ENCODE results near the gene COX11.

Gene COX11

DNA sequence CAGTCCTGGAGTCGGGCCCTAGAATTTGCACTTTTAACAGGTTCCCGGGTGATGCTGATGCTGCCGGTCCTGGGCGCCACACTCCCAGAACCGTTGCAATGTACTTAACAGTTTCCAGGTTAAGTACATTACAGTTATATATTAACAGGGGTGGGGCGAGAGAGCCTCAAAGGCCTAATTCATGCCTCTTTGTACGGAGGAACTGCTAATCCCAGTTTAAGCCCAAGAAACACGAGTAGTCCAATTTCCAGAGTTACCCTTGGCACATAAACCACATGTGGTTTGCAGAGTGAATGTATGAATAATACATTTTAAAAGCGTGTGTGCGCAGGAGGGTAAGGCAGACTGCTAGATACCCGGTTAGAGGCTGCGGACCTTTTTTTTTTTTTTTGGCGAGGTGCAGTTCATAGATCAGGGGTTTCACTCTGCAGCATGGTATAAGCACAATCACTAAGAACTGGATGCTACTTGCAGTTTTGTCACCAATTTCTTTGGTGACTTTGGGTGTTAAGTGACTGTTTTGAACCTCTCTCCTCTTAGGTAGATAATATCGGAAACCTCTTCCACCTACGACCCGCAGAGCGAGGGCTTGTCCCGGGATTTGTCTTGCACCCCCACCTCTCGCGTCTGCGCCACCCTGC is 713 bp downstream of the COX11 start:
- no peak for DNase-seq (ENCODE audit: low read depth)

- no peak for DNase-seq (ENCODE audit: low read depth)
Measured at GRCh38 chr17:54956791-54957190, 11.7 kb downstream of the COX11 start.

- no peak for DNase-seq (ENCODE audit: low read depth)
Measured at GRCh38 chr17:54951286-54951685, 17.2 kb downstream of the COX11 start.

GRCh38 chr17:54950116-54950515 is 18.3 kb downstream of the COX11 start:
- DNase-seq (ENCODE audit: low read depth), result no peak

DNA sequence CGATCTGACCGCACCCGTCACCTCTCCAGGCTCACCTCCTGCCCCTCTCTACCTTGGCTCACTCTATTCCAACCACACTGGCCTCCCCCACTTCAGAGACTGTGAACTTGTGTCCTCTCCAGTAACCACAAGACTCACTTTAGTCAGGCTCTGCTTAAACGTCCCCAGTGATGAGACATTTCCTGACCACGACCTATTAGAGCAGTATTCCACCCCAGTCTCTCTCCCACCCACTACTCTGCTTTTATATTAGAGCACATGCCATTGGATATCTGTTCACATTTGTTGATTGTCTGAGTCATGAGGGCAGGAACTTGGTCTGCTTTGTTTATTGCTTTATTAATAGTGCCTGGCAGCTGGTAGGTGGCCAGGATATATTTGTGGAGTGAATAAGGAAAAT is 20.1 kb downstream of the COX11 start:
- no peak for DNase-seq (ENCODE audit: low read depth)

- no peak for DNase-seq (ENCODE audit: low read depth)
Measured at GRCh38 chr17:54947396-54947795, 21.1 kb downstream of the COX11 start.

GRCh38 chr17:54945671-54946070 is 22.8 kb downstream of the COX11 start:
- DNase-seq (ENCODE audit: low read depth), result no peak

DNA sequence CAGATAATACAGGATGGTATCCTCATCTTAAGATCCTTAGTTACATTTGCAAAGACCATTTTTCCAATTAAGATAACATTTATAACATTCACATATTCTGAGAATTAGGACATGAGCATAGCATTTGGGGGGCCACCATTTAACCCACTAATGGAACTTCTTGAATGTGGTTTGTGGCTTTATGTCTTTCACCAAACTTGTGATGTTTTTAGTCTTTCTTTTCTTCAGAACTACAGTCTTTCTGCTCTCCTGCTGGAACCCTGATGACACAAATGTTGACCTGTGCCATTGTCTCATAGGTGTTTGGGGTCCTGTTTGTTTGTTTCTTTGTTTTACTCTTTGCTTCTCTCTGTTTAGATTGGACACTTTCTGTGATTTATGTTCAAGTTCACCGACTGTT is 23.2 kb downstream of the COX11 start:
- no peak for DNase-seq (ENCODE audit: low read depth)

DNA sequence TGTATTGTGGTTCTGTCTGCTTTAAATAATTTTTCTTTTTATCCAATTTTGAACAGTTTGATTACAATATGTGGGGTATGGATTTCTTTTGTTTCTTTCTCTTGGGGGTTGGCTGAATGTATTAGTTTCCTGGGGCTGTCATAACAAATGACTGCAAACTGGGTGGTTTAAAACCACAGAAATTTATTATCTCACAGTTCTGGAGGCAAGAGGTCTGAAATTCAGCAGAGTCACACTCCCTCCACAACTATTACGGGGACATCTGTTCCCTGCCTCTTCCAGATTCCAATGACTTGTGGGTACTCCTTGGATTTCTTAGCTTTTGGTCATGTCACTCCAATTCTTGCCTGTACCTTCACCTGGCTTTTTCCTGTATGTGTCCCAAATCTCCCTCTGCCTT is 23.7 kb downstream of the COX11 start:
- no peak for DNase-seq (ENCODE audit: low read depth)

DNA sequence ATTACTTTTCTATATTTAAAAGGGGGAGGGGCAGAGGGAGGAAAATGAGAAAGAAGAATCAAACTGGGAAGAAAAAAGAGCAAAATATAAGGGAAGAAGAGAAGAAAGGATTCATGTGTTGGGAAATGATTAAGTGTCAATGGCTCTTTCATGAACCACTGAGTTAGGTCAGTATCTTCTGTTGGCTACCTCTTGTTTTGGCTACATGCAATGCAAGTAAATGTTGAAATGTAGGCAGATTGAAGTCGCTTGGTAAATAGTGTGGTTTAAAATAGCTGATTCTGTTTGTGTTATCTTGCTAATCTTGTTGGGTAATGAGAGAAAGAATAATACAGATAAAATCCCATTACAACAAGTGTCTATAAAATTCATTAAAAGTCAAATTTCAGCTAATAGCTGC is 27.2 kb downstream of the COX11 start:
- no peak for DNase-seq (ENCODE audit: low read depth)

- no peak for DNase-seq (ENCODE audit: low read depth)
Measured at GRCh38 chr17:54937426-54937825, 31.0 kb downstream of the COX11 start.

DNA sequence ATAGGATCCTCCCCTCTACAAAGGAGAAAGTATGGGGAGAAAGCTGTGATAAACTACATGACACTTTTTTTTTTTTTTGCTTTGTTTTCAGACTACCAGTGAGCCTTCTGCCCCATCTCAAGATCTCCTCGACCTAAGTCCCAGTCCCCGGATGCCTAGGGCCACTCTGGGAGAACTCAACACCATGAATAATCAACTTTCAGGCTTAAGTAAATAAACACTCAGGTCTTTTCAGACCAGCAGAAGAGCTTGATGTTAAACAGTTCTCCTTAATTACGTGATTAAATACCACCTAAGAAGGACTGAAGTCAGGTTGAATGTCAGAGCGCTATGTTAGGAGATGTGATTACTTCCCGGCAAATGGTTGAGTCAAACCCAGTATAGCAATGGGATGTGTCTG is 31.4 kb downstream of the COX11 start:
- DNase-seq (ENCODE audit: low read depth), result no peak

GRCh38 chr17:54935471-54935870 is 33.0 kb downstream of the COX11 start:
- DNase-seq (ENCODE audit: low read depth), result no peak

DNA sequence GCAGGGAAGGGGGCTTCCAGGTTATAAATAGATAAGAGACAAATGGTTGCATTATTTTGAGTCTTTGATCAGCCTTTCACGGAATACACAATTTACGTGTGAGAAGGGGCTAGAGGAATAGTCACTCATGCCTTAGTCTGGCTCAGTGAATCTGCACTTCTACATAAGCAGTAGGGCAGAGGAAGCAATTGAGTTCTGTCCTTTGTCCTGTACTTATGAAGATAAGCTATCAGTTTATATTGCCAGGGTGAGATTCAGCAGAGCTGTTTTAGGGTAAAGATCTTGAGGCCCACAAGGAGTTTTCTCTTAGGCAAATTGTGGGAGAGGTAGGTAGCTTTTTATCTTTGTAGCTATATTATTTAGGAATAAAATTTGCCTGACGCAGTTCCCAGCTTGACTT is 34.5 kb downstream of the COX11 start:
- peak; percentile 3 for DNase-seq (ENCODE audit: low read depth)

GRCh38 chr17:54932711-54933110 is 35.7 kb downstream of the COX11 start:
- DNase-seq (ENCODE audit: low read depth), result no peak

DNA sequence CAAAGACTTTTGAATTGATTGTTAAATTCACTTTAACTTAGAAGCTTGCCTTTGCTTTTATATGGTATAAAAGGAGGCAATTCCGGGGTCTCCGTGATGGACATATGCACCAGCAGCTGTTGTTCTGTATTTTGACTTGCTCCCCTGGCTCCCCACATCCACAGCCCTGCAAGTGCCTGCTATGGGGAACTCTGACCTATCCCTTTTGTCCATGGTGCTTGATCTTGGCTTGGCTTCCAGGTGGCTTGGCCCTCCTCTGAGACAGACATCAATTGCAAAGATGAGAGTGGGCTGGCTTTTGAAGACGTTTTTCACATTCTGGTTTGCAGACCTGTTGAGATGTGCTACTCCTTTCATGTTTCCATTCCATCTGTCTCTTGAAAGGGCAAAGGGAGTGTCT is 40.9 kb downstream of the COX11 start:
- DNase-seq (ENCODE audit: low read depth), result no peak

DNA sequence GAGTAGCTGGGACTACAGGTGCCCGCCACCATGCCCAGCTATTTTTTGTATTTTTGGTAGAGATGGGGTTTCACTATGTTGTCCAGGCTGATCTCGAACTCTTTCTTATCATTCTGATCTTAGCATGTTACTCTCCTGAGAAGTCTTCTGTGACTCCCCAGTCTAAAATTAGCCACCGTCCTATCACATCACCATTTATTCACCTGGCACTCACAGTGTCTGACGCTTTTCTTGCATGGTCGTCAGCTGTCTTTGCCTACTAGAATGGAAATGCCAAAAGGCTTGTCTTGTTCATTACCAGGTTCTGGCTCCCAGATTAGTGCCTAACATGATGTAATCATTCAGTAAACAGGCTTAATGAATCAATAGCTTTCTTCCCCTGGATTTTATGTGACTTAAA is 44.0 kb downstream of the COX11 start:
- DNase-seq (ENCODE audit: low read depth), result no peak

- DNase-seq (ENCODE audit: low read depth), result no peak
Measured at GRCh38 chr17:54920819-54921218, 47.6 kb downstream of the COX11 start.

- DNase-seq (ENCODE audit: low read depth), result no peak
Measured at GRCh38 chr17:54919425-54919824, 49.0 kb downstream of the COX11 start.

DNA sequence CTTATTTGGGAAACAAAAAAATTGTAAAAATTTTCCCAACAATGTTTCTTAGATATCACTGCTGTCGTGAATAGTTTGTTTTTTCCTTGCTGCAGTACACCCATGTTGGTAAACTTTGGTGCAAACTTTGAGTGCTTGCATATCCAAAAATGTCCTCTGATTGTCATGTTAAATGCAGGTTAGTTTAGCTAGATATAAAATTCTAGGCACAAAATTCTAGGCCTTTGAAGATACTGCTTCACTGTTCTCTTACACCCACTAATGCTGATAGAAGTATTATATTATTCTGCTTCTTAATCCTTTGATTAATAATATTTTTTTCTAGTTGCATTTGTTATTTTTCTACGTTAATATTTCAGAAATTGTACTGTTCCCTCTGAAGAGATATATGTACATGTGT is 51.7 kb downstream of the COX11 start:
- DNase-seq (ENCODE audit: low read depth), result no peak

All from CMK (cell line).